HepG2 (cell line): ENCODE results near the gene CSTPP1. TPM values are rescaled to one million over a fixed set of nuclear protein-coding genes. Genes with fewer than 3 reads are reported as not detected.

Experiments used
- HNRNPLL ChIP-seq: fragments of 200-400 bp; formaldehyde crosslinking; IDR thresholded peaks from 2 replicates; pipeline ENCODE4 v1.6.1; 2017; ENCODE audit warnings: mild to moderate bottlenecking, low read depth, low read length; ENCODE audit not compliant: poor library complexity, severe bottlenecking
- HNRNPUL1 ChIP-seq: fragments of 200-400 bp; formaldehyde crosslinking; IDR thresholded peaks from 2 replicates; pipeline ENCODE4 v1.6.1; 2017; ENCODE audit warnings: low read depth, mild to moderate bottlenecking, low read length, moderate library complexity
- MNT ChIP-seq: fragments of 450-650 bp; IDR thresholded peaks from 2 replicates; pipeline ENCODE4 v1.6.1; 2016
- PITX1 ChIP-seq: sonication (generic); formaldehyde crosslinking; IDR thresholded peaks from 2 replicates; pipeline ENCODE4 v1.5.1; 2020; ENCODE audit warnings: mild to moderate bottlenecking, missing genetic modification reagents
- PRDM10 ChIP-seq: sonication (generic); formaldehyde crosslinking; IDR thresholded peaks from 2 replicates; pipeline ENCODE4 v1.4.0; 2020; ENCODE audit warnings: low read depth, missing genetic modification reagents
- SOX5 ChIP-seq: IDR thresholded peaks from 2 replicates; pipeline ENCODE4 v1.6.1; 2016; ENCODE audit warnings: borderline replicate concordance
- ZBTB3 ChIP-seq: sonication (generic); formaldehyde crosslinking; IDR thresholded peaks from 2 replicates; pipeline ENCODE4 v1.4.0; 2020; ENCODE audit warnings: low read depth, mild to moderate bottlenecking, moderate library complexity, missing genetic modification reagents, borderline replicate concordance
- ZBTB38 ChIP-seq: sonication (generic); formaldehyde crosslinking; IDR thresholded peaks from 2 replicates; pipeline ENCODE4 v1.5.1; 2020; ENCODE audit warnings: mild to moderate bottlenecking, missing genetic modification reagents
- ZFP36 ChIP-seq: fragments of 150-350 bp; IDR thresholded peaks from 2 replicates; pipeline ENCODE4 v1.6.1; 2018; ENCODE audit warnings: borderline replicate concordance, low read length, low read depth; ENCODE audit not compliant: partially characterized antibody
- ZNF280D ChIP-seq: sonication (generic); formaldehyde crosslinking; IDR thresholded peaks from 2 replicates; pipeline ENCODE4 v1.5.1; 2020; ENCODE audit warnings: mild to moderate bottlenecking, missing genetic modification reagents
- ZNF777 ChIP-seq: sonication (generic); formaldehyde crosslinking; IDR thresholded peaks from 2 replicates; pipeline ENCODE4 v1.4.0; 2020; ENCODE audit warnings: missing genetic modification reagents
- ZNF780A ChIP-seq: sonication (generic); formaldehyde crosslinking; IDR thresholded peaks from 2 replicates; pipeline ENCODE4 v1.8.0; 2022; ENCODE audit warnings: mild to moderate bottlenecking, missing genetic modification reagents, moderate library complexity
- polyA plus RNA-seq, 8 experiments: library from polyadenylated mRNA; depleted of rRNA in 3 of 8; stranded (reverse) in 7 of 8; unstranded in 1 of 8; fragments of >200 nt; fragmentation: Illumina TruSeq in 4 of 8; extraction: Trizol in 4 of 8; gene quantifications; 2 replicates each; pipeline versions ENCODE4 v1.2.1 to v1.2.3, GENCODE V29; 2011 to 2016; ENCODE audit warnings: low read depth in 4 of 8, missing spikeins in 1 of 8, mixed read lengths in 1 of 8; ENCODE audit not compliant: insufficient read depth in 1 of 8
- total RNA-seq, 5 experiments: library from RNA; depleted of rRNA; stranded (reverse); fragments of >200 nt; fragmentation: Illumina TruSeq; extraction: Trizol; gene quantifications; 2 replicates each; pipeline ENCODE4 v1.2.3, GENCODE V29; 2016; ENCODE audit warnings: low read depth in 1 of 5

CSTPP1 gene
- total and polyA plus RNA-seq, 2 of the 13 experiments (the other 11 are each of a cell fraction or from before 2014, with no cell fraction given) = 12.3 to 14.6 TPM

GRCh38 chr11:47176328-47177228 lies 240.0 kb downstream of the CSTPP1 start, which contains the start of gene ARFGAP2 (continued):
- TF ChIP-seq ZNF280D (CRISPR knock-in tag) (no peak), PITX1 (peak; percentile 29; the same call in 1 of the 2 replicates), HNRNPUL1 (peak; percentile 48; the same call in 1 of the 2 replicates), ZBTB38 (CRISPR knock-in tag) (0 out of 2 replicates have a peak, but pooled peaks have one; percentile 16), ZFP36 (no peak), HNRNPLL (peak; percentile 39), ZNF777 (peak; percentile 37; the same call in 1 of the 2 replicates), ZBTB3 (CRISPR knock-in tag) (0 out of 2 replicates have a peak, but pooled peaks have one; percentile 76), SOX5 (CRISPR knock-in tag) (no peak), ZNF780A (CRISPR knock-in tag) (no peak), PRDM10 (CRISPR knock-in tag) (0 out of 2 replicates have a peak, but pooled peaks have one; percentile 19), MNT (no peak)
